AG08395 (cell line): ENCODE results near the gene ELP5.

Experiments used
- DNase-seq: peaks from one replicate; pipeline ENCODE4 v3.0.0; 2012; ENCODE audit warnings: mixed read lengths, low spot score

Gene ELP5, protein sequence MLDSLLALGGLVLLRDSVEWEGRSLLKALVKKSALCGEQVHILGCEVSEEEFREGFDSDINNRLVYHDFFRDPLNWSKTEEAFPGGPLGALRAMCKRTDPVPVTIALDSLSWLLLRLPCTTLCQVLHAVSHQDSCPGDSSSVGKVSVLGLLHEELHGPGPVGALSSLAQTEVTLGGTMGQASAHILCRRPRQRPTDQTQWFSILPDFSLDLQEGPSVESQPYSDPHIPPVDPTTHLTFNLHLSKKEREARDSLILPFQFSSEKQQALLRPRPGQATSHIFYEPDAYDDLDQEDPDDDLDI

DNA sequence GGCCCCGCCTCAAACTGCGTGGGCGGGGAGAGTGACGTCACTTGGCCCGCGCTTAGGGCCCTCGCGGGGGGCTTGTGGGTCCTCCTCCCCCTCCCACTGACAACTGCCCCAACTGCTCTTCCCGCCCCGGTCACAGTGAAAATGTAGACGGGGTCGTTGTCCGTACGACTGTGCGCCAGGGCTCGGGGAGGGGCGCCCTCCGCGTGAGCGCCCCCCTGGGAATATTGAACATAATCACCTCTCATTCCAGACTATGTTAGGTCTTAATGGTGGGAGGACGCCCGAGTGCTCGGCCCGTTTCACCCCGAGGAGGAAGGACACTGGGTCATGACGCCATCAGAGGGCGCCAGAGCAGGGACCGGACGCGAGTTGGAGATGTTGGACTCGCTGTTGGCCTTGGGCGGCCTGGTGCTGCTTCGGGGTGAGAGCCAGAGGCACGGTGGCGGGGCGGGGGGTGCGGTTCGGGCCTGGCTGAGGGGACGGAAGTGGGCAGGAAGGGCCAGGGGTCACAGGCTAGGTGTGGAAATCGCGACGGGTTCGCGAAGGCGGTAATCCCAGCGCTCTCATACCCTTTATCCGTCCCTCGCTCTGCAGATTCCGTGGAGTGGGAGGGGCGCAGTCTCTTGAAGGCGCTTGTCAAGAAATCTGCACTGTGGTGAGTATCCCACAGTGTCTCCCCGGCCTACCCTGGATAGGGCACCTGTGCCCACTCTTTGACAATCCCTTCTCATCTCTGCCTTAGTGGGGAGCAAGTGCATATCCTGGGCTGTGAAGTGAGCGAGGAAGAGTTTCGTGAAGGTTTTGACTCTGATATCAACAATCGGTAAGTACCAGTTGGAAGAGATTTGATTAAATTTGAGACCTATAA is at the start of gene ELP5:
Gene ELP5, plus strand, starts transcription at position 40 of the 868 bp plus-strand sequence. Its CDS starts 336 bp downstream, at position 376.
- peak; percentile 92 for DNase-seq

DNA sequence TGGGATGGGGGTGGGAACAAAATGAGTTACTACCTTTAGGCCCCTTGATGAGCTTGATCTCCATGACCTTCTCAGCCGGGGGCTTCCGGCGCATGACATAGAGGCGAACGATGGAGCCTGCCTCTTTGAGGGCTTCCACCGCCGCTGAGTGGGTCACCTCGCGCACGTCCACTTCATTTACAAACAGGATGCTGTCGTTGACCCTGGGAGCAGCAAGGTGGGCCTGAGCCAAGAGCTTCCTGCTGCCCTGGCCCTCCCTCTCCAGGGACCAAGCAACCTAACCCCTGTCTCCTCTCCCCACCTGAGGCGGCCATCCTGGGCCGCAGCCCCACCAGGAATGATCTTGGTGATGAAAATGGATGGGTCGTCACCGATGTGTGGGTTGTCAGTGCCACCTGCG is 48.6 kb upstream of the ELP5 start:
- DNase-seq: no peak

DNA sequence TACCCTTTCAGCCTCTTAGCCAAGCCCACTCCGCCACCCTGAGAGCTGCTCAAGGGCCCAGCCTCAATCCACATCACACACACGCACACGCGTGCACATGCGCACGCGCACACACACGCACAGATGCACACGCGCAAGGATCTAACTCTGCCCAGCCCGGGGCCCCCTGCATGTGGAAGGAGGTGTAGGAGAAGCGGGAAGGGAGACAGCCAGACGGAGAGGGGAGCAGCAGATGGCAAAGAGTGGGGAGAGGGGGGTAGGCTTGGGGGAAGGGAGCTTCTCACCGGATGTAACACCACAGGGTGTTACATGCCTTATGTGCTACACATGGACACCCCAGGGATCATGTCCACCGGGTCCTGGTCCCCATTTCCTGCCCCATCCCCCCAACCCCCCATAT is 47.7 kb upstream of the ELP5 start:
- no peak for DNase-seq

DNA sequence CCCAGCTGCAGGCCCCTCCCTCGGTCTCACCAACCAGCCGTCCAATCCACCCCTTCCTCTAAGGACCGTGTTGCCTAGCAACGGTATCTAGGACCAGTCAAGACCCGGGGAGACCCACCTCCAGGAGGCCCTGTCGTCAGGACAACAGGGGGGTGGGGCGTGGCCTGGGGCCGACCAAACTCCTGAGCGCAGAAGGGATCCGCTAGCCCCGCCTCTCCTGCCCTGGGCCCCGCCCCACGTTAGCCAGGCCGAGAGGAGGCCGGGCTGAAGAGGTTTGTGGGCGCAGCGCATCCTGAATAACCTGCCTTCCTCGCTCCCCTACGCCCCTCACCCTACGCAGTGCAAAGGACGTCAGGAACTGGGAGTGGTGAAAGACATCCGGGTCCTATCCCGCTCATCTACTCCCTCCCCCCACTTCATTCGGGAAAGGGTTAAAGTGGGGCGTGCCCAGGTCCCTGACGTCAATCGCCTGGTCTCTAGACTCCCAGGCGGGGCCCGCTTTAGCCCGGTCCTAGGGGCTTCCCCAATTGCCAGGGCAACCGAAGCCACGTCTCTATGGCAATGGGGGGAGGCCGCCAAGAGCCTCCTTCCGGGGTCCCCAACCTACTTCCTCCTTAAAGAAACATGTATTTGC is 47.1 kb upstream of the ELP5 start:
- DNase-seq: peak; percentile 89

DNA sequence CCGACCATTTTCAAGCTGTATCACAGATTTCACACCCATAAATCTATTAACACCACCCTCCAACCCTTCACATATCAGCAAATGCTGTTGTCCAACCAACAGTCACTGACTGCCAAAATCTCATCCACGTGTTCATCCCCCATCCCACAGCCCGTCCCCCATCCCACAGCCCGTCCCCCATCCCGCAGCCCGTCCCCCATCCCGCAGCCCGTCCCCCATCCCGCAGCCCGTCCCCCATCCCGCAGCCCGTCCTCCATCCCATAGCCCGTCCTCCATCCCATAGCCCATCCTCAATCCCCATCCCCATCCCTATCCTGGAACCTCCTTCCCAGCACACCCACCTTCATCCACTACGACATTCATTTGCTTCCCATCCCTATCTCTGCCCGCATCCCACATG is 46.5 kb upstream of the ELP5 start:
- no peak for DNase-seq

DNA sequence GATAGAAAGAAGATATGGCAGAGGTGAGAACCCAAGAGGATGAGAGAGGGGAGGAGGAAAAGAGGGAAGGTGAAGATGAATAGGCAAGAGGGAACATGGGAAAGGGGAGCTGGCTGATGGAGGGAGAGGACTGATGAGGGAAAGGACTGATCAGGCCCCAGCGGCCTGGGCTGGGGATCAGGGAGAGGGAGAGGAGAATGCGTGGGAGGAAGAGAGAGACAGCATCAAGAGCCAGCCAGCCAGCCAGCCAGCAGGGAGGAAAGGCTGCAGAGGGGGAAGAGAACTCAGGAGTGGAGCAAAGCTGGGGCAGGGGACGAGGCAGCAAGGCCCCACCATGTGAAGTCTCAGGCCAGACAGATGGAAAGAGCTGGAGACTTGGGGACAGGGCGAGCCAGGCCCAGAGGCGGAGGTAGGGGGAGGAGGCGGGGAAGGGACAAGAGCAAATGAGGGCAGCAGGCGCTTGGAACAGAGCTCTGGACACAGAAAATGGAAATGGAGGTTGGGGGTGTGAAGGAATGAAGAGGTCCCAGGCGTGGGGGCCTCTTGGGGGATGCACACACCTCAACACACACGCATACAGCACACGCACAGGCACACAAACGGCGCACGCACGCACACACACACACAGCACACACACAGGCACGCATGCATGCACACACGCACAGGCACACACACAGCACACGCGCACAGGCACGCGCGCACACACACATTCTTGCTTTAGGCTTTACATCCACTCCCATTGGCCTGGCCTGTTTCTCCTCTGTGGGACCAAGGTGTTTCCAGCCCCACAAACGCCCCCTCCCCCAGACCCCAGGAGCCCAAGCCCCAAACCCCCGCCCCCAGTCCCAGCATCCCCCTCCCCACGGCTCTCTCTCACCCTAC is 44.7 kb upstream of the ELP5 start:
- DNase-seq: no peak

DNA sequence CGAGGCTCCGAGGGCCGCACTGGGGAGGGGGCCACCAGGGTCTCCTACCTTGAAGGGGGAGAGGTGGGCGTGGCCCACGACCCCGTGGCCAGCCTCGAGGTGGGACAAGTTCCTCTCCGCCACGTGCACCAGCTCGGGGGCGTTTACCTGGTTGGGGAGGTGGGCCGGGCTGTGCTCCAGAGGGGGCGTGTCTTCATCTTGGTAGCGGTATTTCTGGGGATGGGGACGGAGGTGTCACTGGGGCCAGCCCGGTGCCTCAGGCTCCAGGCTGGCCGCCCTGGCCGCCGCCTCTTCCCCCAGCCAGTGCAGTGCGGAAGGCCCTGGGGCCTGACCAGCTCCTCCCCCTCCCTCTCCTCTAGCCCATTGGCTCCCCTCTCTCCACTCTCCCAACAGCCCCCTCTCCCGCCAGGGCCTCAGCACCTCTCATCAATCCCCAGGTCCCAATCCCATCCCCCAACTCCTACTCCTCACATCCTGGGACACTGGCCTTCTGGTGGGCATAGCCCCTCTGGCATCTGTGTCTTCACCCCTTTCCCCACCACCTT is 43.9 kb upstream of the ELP5 start:
- no peak for DNase-seq

DNA sequence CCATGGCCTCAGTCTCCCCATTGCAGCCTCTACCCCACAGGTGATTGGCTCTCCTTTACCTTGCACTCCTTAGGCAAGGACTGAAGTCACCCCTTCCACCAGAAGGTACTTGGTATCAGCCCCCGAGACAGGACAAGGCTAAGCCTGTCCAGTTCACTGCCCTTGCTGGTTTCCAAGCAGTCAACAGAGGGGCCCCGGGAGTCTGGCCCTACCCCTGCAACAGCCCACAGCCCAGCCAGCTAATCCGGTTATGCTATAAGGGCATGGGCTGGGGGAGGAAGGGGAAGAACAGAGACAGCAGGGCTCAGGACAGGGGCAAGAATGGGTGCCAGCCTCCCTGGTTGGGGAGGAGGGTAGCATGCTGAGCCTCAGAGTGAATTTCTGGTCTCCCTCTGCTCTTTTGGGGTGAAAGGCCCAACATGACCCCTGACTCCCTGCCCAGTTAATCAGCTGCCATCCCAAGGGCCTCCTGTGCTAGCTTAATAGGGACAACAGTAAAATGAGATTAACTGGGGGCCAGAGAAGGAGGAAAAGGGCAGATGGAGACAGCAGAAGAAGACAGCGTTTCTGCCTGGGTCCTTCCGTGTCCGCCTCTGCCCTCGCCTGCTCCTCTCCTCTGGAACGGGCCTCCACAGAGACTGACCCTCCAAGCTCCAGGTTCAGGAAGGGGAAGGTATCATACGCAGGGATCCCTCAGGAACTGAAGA is 43.1 kb upstream of the ELP5 start:
- no peak for DNase-seq

DNA sequence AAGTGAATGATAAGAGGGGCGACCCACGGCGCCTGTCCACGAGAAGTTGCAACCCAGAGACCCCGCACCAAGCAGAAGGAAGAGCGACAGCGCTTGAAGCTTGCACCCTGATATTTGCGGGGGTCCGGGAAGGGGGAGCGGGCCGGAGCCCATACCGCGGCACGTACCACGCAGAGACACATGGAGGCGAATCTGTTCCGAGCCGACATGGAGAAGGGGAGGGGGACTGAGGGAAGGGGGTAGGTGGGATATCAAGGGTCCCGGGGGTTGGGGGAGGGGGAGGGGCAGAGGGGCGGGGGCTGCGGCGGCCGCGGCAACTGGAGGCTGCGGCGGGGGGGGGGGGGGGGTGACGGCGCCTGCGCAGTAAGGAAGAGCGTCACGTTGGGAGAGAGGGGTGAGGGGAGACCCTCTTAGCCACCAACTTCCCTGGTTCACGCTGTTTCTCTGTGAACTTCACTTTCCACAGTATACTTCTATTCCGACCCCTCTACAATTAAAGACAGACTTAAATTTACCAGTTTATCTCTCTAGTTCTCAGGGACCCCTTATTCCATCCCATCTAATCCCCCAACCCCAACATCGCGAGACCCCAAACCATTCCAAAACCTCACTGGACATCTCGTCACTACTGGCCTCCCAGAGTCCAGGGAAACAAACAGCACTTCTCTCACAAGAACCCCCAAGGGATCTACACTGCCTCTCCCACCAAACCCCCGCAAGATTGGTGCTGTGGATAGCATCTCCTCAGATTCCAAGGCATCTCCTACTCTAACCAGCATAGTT is 40.3 kb upstream of the ELP5 start:
- no peak for DNase-seq

DNA sequence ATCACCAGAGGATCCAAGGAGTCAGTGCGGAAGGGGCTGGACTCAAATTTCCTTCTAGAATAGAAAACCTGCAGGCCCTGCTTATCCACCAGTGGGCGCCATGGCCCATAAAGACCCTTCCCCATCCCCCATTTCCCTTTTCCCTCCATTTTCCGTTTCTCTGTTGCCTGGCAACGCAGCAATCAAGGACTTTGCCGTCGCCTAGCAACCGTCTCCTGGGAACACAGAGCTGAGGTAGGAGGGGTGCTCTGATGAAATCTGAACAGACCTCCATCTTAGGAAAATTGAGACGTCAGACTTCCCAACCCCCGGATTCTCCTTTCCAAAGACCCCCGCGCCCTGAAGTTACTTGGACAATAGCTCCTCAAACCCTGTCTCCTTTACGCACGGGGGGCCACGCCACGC is 38.1 kb upstream of the ELP5 start:
- peak; percentile 60 for DNase-seq

DNA sequence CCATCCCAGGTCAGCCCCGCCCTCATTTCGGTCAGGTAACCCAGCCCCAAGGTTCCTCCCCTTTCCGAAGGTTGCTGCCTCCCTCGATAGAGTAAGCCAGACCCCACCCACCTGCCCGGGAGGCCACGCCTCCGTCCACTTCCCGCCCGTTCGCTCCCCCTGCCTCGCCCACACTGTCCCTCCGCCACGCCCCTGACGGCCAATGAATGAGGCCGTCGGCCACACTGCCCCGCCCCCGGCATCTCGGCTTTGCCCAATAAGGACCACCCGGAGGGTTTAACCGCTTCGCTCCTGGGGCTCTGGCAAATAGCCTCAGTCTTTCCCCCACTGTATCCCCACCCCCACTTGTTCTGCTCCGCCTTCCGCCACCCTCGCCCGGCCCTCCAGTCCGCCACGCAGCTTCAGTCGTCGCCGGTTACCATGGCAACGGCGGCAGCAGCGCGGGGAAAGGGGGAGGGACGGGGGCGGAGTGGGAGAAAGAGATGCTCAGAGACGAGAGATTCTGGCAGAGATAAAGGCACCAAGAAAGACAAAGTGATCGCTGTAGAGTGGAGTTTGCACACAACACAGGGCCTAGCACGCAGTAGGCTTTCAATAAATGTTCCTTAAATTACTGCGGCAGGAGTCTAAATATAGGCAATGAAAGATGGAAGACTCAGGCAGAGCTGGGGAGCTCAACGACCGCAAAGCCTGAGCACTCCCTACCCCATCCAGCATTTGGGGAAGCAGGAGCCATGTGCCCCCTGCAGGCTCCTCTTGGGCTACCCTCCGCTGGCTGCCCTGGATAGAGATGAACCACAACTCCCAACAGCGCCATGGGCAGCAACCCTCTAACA is 37.5 kb upstream of the ELP5 start:
- peak; percentile 95 for DNase-seq

DNA sequence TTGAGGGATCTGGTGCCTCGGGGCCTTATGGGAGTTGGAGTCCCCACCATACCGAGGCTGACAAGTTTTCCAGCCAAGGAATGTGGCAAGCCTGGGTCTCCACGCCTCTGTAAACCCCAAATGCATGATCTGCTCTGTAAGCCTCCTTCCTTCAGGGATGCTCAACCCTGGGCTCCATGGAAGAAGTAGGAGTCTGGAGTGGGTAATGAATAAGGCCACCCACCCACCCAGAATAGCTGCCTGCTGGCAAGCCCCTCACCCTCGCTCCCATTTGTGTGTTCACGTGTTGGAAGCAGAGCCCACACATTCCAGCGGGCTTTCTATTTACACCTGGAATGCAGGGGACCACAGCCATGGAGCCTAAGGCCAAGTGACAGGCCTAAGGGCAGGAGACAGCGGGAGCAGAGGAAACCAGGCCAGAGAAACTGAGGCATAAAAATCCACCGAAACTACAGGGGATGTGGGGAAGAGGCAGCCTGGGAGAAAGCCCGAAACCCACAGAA is 36.8 kb upstream of the ELP5 start:
- DNase-seq: no peak

DNA sequence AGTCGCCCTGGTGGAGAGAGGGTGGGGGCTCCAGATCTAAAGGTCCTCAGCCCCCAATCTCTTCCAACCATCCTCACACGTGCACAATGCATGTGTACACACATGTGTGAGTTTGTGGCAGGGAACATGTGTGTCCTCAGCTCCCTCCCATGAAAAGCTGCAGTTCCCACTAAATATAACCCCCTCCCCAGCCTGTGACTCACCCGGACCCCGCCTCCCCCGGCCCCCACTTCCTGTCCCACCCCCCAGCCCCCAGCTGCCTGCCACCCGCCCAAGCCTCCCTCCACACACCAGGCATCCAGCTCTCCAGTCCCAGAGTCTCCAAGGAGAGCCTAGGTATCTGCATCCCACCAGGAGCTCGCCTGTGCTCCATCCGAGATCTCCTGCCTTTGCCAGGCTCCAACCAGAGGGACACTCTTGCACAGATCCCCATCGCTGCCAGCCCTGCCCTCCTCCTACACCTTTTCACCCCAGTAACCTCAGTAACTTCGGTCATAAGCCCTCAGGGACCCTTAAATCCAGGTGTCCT is 36.3 kb upstream of the ELP5 start:
- DNase-seq: no peak

DNA sequence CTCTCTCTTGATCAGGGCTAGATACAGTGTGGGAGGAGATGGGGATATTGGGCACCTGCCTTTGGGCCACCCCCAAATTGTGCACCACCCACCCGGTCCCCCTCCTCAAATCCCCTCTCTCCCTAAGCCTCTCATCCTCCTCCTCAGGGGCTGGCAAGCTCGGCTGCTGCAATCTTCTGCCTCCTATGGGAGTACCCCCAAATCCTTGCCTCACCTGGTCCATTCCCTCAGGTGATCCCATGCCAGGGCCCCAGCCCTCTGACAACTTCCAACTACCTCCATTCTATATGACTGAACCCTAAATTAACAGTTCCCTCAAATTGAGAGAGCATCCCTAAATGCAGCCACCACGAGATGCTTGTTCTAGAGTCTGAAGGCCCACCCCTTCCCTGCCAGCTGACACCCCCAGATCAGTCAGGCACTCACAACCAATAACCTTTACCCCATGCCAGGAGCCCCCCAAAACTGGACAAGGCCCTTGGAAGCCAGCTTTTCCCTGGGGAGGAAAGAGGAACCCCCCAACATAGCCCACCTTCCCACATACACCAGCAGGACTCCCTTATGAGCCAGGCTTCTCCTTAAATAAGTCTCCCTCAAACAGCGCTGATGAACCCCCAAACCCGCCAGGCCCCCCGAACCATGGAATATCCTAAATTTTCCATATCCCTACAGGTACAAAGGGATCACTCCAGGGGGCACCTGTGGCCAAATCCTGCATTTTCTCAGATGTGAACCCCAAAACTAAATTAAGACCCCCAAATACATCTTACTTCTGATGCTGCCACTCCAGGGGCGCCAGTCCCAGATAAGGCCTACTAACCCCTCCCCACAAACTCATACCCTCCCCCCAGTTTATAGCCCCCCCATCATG is 35.5 kb upstream of the ELP5 start:
- DNase-seq: no peak

DNA sequence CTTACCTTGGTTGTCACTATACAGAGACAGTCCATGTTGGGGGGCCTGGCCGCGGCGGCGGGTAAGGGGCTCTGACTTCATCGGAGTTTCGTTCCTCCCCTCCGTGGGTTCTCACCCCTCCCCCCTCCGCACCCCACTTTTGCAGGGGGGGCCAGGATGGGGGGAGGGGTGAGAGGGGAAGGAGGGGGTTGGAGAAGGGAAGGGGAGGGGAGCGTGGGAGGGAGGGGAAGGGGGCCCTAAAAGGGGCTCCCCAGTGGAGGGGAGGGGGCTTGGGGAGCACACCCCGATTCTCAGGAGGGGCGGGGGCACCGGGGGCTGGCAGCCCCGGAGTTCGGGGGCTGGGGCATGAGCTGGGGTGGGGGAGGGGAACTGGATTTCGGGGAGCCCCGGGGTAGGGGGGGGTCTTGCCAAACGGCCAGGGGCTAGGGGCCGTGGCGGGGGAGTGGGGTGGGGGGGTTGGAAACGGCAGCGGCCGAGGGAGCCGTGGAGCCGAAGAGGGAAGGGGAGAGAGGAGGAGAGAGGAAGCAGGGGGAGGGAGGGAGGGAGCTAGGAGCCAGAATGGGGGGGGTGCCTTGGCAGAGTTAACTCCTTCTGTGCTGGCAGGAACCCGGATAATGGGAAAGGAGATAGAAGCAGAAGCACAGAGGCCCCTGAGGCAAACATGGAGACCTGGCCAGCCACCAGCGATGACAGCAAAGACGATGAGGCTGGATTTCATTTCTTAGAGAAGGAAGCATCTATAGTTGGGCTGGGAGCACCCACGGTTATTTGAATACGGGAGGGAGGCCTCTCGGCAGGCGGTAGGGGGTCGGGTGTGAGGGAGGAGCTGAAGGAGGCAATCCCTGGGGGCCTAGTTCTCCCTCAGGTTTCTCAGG is 34.7 kb upstream of the ELP5 start:
- DNase-seq: peak; percentile 74

DNA sequence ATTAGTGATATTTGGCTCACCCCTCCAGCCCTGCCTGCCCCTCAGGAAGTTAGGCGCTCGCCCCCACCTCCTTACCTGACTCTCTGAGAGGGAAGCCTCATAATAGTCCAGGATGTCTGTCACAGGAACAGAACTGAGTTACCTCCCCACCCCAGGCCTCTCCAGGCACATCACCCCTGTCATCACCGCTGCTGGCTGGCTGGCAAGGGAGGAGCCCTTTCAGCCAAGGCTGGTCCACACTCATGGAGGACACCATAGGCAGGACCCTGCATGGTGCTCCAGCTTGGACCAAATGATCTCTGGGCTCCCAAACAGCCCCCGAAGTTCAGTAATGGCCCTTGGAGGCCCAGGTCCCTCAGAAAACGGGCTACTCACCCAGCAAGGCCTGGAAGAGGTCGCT is 33.8 kb upstream of the ELP5 start:
- DNase-seq: no peak

DNA sequence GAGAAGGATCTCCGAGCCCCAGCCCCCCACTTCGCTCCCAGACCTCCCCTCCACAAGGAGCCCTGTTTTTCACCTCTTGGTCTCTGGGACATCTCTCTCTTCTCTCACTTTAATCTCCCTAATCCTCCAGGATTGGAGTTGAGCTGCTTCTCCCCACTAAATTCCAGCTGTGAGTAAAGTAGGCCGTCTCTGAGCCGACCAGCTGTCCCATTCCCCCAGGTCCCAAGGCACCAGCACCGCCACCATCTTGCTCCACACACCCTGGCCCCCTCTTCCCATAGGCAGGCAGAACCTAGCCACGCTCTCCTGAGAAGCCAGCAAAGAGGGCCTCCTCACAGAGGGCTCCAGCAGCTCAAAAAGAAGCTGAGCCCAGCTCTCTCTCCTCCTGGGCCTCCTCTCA is 33.3 kb upstream of the ELP5 start:
- no peak for DNase-seq
